Spleen (tissue), 11 donors: ENCODE results near the gene SPDYC. TPM values are rescaled to one million over a fixed set of nuclear protein-coding genes. Genes with fewer than 3 reads are reported as not detected.

Source experiments
- DNase-seq: peaks from one replicate; pipeline ENCODE4 v3.0.0-alpha.2; 2020
- H3K27ac ChIP-seq, 8 donors: fragments of 200-600 bp; sonication (generic) in 7 of 8; 1 replicate in 4 of 8; 2 replicates in 4 of 8; pipeline versions ENCODE4 v1.5.0 to v1.8.0; 2016 to 2021; ENCODE audit warnings: inconsistent platforms in 4 of 8, mild to moderate bottlenecking in 4 of 8, moderate library complexity in 1 of 8
- H3K27me3 ChIP-seq, 7 donors: fragments of 200-600 bp; sonication (generic) in 6 of 7; replicated peaks in 1 of 7; 1 replicate in 4 of 7; 2 replicates in 3 of 7; pipeline versions ENCODE4 v1.5.0 to v1.8.0; 2016 to 2021; ENCODE audit warnings: inconsistent platforms in 3 of 7, mild to moderate bottlenecking in 1 of 7
- H3K36me3 ChIP-seq, 6 donors: fragments of 200-600 bp; sonication (generic) in 5 of 6; 1 replicate in 4 of 6; 2 replicates in 2 of 6; pipeline versions ENCODE4 v1.5.0 to v1.8.0; 2016 to 2021; ENCODE audit warnings: inconsistent platforms in 2 of 6
- H3K4me1 ChIP-seq, 6 donors: fragments of 200-600 bp; sonication (generic) in 5 of 6; 1 replicate in 3 of 6; 2 replicates in 3 of 6; pipeline versions ENCODE4 v1.5.0 to v1.8.0; 2016 to 2021; ENCODE audit warnings: inconsistent platforms in 3 of 6
- H3K4me3 ChIP-seq, 8 donors: fragments of 200-600 bp; sonication (generic) in 7 of 8; 1 replicate in 4 of 8; 2 replicates in 4 of 8; pipeline versions ENCODE4 v1.5.0 to v1.8.0; 2016 to 2021; ENCODE audit warnings: inconsistent platforms in 4 of 8, mild to moderate bottlenecking in 4 of 8, moderate library complexity in 2 of 8
- H3K9me3 ChIP-seq, 8 donors: fragments of 200-600 bp; sonication (generic) in 7 of 8; 1 replicate in 4 of 8; 2 replicates in 4 of 8; pipeline versions ENCODE4 v1.5.0 to v1.8.0; 2016 to 2021; ENCODE audit warnings: inconsistent platforms in 4 of 8
- CTCF ChIP-seq, 11 experiments: fragments of 200-600 bp in 7 of 11; fragments of 450-650 bp in 4 of 11; sonication (generic) in 4 of 11; IDR thresholded peaks in 8 of 11; conservative IDR thresholded peaks in 3 of 11; 1 replicate in 7 of 11; 2 replicates in 4 of 11; pipeline versions ENCODE4 v1.4.0 to v1.8.0; 2016 to 2021; ENCODE audit warnings: antibody characterized with exemption in 11 of 11, inconsistent platforms in 4 of 11, mild to moderate bottlenecking in 1 of 11
- POLR2A ChIP-seq, 3 donors: fragments of 450-650 bp; IDR thresholded peaks; one replicate each; pipeline ENCODE4 v1.5.1; 2017; ENCODE audit warnings: antibody characterized with exemption in 3 of 3, mild to moderate bottlenecking in 1 of 3
- POLR2AphosphoS5 ChIP-seq, 3 donors: sonication (generic); formaldehyde crosslinking; IDR thresholded peaks; one replicate each; pipeline ENCODE4 v1.5.1; 2017; ENCODE audit warnings: antibody characterized with exemption in 3 of 3
- WGBS, 5 donors: extraction: QIAGEN DNeasy Blood & Tissue Kit in 3 of 5; methylation state at CpG; one replicate each; pipeline versions ENCODE4 v1.1.5 to v1.1.7; 2013 to 2018; 5-methylcytosine and 5-hydroxymethylcytosine counted together
- intact Hi-C: fragments of 100-400 bp; cut with DNase I; formaldehyde crosslinking; loops from one replicate; pipeline ENCODE4 v1.15.0; 2023; ENCODE audit warnings: low total_unique reads
- polyA plus RNA-seq, 3 donors: library from polyadenylated mRNA; stranded (reverse); fragments of 200-250 nt; gene quantifications; one replicate each; pipeline ENCODE4 v1.2.1, GENCODE V29; 2013
- total RNA-seq, 7 donors: library from RNA; depleted of rRNA in 3 of 7; stranded (reverse); fragments of >200 nt in 3 of 7; fragmentation: NEBNext Ultra II Directional in 4 of 7; extraction: Animal tissue kit (Norgen Biotek cat#: 25700) in 4 of 7; gene quantifications; one replicate each; pipeline versions ENCODE4 v1.1.0 to v1.2.1, GENCODE V29; 2016 to 2021
- donor health status: healthy with polysubstance abuse.
- donor health status: DM: no; HTN: no; CAD: no; lungs with moderate emphysema.
- donor health status: DM: no; HTN: no; CAD: no.
- donor health status: Bipolar disorder and iron deficiency.
- donor health status: healthy.
- donor health status: DM: no; HTN: no; CAD: no.
- donor health status: DM: yes; HTN: yes; CAD: no.

Gene SPDYC
- total and polyA plus RNA-seq, 10 donors, result 0.11 TPM; not detected in 9

- TF ChIP-seq POLR2AphosphoS5 (IDR thresholded peaks at IDR 0.05) (peak in 2 of 3 donors; percentile 50 to 68), POLR2A (IDR thresholded peaks at IDR 0.05) (no peak)
- intact Hi-C loops, result no loop called here
- H3K4me3 ChIP-seq, result no peak overlapping the region
- peak; percentile 77 for DNase-seq
- H3K27me3 ChIP-seq, result no peaks in the 10 kb centered on the region
- no peaks in the 10 kb centered on the region for H3K9me3 ChIP-seq
- WGBS, 5 donors, result 74 to 81% (median 77%) methylated on average over 20 to 29 of the region's 29 CpGs
- H3K4me1 ChIP-seq, result peaks cover 0 to 71% (median 38%) of the 10 kb centered on the region in 6 donors
- H3K36me3 ChIP-seq, result peaks cover 4 to 61% (median 49%) of the 10 kb centered on the region in 6 donors
- peak overlapping the region in 4 of 8 donors; percentile 3 to 21 (median 12) for H3K27ac ChIP-seq
These were observed 41.5 kb downstream of the SPDYC start for GRCh38 chr11:65211293-65212105.

GRCh38 chr11:65212226-65212801, 42.3 kb downstream of the SPDYC start:
- H3K4me3 ChIP-seq, result no peak overlapping the region
- H3K4me1 ChIP-seq, result peaks cover 0 to 71% (median 38%) of the 10 kb centered on the region in 6 donors
- H3K36me3 ChIP-seq, result peaks cover 4 to 52% (median 42%) of the 10 kb centered on the region in 6 donors
- no peaks in the 10 kb centered on the region for H3K9me3 ChIP-seq
- intact Hi-C loops, result no loop called here
- no peaks in the 10 kb centered on the region for H3K27me3 ChIP-seq
- H3K27ac ChIP-seq, result peak overlapping the region in 2 of 8 donors; percentile 3 to 18
- DNase-seq, result peak; percentile 67
- no peak for TF ChIP-seq CTCF (IDR thresholded peaks at IDR 0.05 in 8 of 11, conservative IDR thresholded peaks at IDR 0.05 in 3 of 11)
- TF ChIP-seq POLR2A (IDR thresholded peaks at IDR 0.05), result no peak
- TF ChIP-seq POLR2AphosphoS5 (IDR thresholded peaks at IDR 0.05), result no peak
- WGBS, 5 donors, result 50 to 68% (median 55%) methylated on average over 12 to 13 of the region's 13 CpGs

- Histone ChIP-seq H3K9me3 (no peaks in the 10 kb centered on the region), H3K36me3 (peaks cover 4 to 40% (median 32%) of the 10 kb centered on the region in 6 donors), H3K4me1 (peaks cover 0 to 64% (median 36%) of the 10 kb centered on the region in 6 donors), H3K27me3 (no peaks in the 10 kb centered on the region), H3K27ac (peak overlapping the region in 3 of 8 donors; percentile 3 to 50 (median 36)), H3K4me3 (peak overlapping the region in 1 of 8 donors; percentile 39)
- peak; percentile 87 for DNase-seq
- WGBS, 5 donors, result 22 to 38% (median 26%) methylated on average over 13 to 26 of the region's 26 CpGs
- peak in 2 of 3 donors; percentile 31 to 71 for TF ChIP-seq POLR2AphosphoS5 (IDR thresholded peaks at IDR 0.05)
- no peak for TF ChIP-seq CTCF (IDR thresholded peaks at IDR 0.05 in 8 of 11, conservative IDR thresholded peaks at IDR 0.05 in 3 of 11)
- intact Hi-C loops, result no loop called here
These were observed 43.5 kb downstream of the SPDYC start for GRCh38 chr11:65213322-65214211.

- DNase-seq, result peak; percentile 1
- Histone ChIP-seq H3K36me3 (peaks cover 4 to 32% (median 25%) of the 10 kb centered on the region in 6 donors), H3K9me3 (no peaks in the 10 kb centered on the region), H3K27ac (peak overlapping the region in 3 of 8 donors; percentile 3 to 50 (median 36)), H3K4me1 (peaks cover 0 to 56% (median 28%) of the 10 kb centered on the region in 6 donors), H3K4me3 (peak overlapping the region in 1 of 8 donors; percentile 39), H3K27me3 (no peaks in the 10 kb centered on the region)
- 51 to 71% (median 64%) methylated on average over 6 to 16 of the region's 16 CpGs for WGBS, 5 donors
- intact Hi-C loops, result no loop called here
- TF ChIP-seq POLR2A (IDR thresholded peaks at IDR 0.05), result no peak
- no peak for TF ChIP-seq CTCF (IDR thresholded peaks at IDR 0.05 in 8 of 11, conservative IDR thresholded peaks at IDR 0.05 in 3 of 11)
- peak in 1 of 3 donors; percentile 6 for TF ChIP-seq POLR2AphosphoS5 (IDR thresholded peaks at IDR 0.05)
These were observed 44.3 kb downstream of the SPDYC start for GRCh38 chr11:65214212-65214845.
